ENCODE data around the gene DLX6.

GRCh38 chr7:97006816-97007582, 1.6 kb downstream of the DLX6 start:
- TF ChIP-seq, protein P1, sequence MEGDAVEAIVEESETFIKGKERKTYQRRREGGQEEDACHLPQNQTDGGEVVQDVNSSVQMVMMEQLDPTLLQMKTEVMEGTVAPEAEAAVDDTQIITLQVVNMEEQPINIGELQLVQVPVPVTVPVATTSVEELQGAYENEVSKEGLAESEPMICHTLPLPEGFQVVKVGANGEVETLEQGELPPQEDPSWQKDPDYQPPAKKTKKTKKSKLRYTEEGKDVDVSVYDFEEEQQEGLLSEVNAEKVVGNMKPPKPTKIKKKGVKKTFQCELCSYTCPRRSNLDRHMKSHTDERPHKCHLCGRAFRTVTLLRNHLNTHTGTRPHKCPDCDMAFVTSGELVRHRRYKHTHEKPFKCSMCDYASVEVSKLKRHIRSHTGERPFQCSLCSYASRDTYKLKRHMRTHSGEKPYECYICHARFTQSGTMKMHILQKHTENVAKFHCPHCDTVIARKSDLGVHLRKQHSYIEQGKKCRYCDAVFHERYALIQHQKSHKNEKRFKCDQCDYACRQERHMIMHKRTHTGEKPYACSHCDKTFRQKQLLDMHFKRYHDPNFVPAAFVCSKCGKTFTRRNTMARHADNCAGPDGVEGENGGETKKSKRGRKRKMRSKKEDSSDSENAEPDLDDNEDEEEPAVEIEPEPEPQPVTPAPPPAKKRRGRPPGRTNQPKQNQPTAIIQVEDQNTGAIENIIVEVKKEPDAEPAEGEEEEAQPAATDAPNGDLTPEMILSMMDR (IDR thresholded peaks at IDR 0.05; ENCODE audit: low read depth, low read length, poor library complexity, severe bottlenecking): no peak
- TF ChIP-seq EZH2phosphoT487 (IDR thresholded peaks at IDR 0.05; ENCODE audit: borderline replicate concordance, low read length): no peak
